GM23338 (cell line): ENCODE data around the gene PHLPP2. TPM values are rescaled to one million over a fixed set of nuclear protein-coding genes. Genes with fewer than 3 reads are reported as not detected.
A peak's percentile ranks its signal among the peaks of the same experiment; 100 is the strongest.

Experiments used
- ATAC-seq: fragments of 200-7000 bp; cut with Tn5 transposase; 3 replicates; pipeline ENCODE4 v1.9.1; 2020
- DNase-seq: peaks from one replicate; pipeline ENCODE4 v3.0.0-alpha.2; 2015; ENCODE audit warnings: low spot score
- H2AFZ ChIP-seq: fragments of 200-600 bp; sonication (generic); 2 replicates; pipeline ENCODE4 v1.8.0; 2016; ENCODE audit warnings: antibody characterized with exemption, mild to moderate bottlenecking, moderate library complexity
- H3F3A ChIP-seq: fragments of 200-600 bp; sonication (generic); replicated peaks from 2 replicates; pipeline ENCODE4 v1.8.0; 2017; ENCODE audit warnings: antibody characterized with exemption, mixed run types, low read depth
- H3K27ac ChIP-seq: fragments of 200-600 bp; sonication (generic); 2 replicates; pipeline ENCODE4 v1.6.1; 2016; ENCODE audit warnings: low read depth
- H3K27me3 ChIP-seq: fragments of 200-600 bp; sonication (generic); 2 replicates; pipeline ENCODE4 v1.8.0; 2016; ENCODE audit warnings: mild to moderate bottlenecking, mixed run types, moderate library complexity; ENCODE audit not compliant: insufficient read depth
- H3K36me3 ChIP-seq: fragments of 200-600 bp; sonication (generic); 2 replicates; pipeline ENCODE4 v1.8.0; 2016; ENCODE audit warnings: mild to moderate bottlenecking; ENCODE audit not compliant: insufficient read depth
- H3K4me1 ChIP-seq: fragments of 200-600 bp; sonication (generic); 2 replicates; pipeline ENCODE4 v1.8.0; 2016; ENCODE audit warnings: mild to moderate bottlenecking, moderate library complexity; ENCODE audit not compliant: insufficient read depth
- H3K4me2 ChIP-seq: fragments of 200-600 bp; sonication (generic); 2 replicates; pipeline ENCODE4 v1.7.1; 2017; ENCODE audit warnings: mixed run types
- H3K4me3 ChIP-seq: fragments of 200-600 bp; sonication (generic); 2 replicates; pipeline ENCODE4 v1.6.1; 2016; ENCODE audit warnings: mixed run types
- H3K79me2 ChIP-seq: fragments of 200-600 bp; sonication (generic); replicated peaks from 2 replicates; pipeline ENCODE4 v1.8.0; 2017; ENCODE audit warnings: mild to moderate bottlenecking; ENCODE audit not compliant: insufficient read depth
- H3K9me2 ChIP-seq: fragments of 200-600 bp; sonication (generic); 2 replicates; pipeline ENCODE4 v1.8.0; 2017; ENCODE audit not compliant: insufficient read depth
- H4K20me1 ChIP-seq: fragments of 200-600 bp; sonication (generic); replicated peaks from 2 replicates; pipeline ENCODE4 v1.8.0; 2017; ENCODE audit warnings: mild to moderate bottlenecking; ENCODE audit not compliant: insufficient read depth
- H3K27ac Mint-ChIP-seq: 2 replicates; pipeline ENCODE4 v1.8.0; 2020; ENCODE audit warnings: inconsistent platforms, mild to moderate bottlenecking, moderate library complexity, mixed read lengths
- H3K27me3 Mint-ChIP-seq: 3 replicates; pipeline ENCODE4 v1.8.0; 2022; ENCODE audit warnings: low read depth, mild to moderate bottlenecking, moderate library complexity, mixed read lengths, inconsistent platforms; ENCODE audit not compliant: insufficient read depth, poor library complexity
- H3K36me3 Mint-ChIP-seq: 3 replicates; pipeline ENCODE4 v1.8.0; 2021; ENCODE audit warnings: low read depth, mild to moderate bottlenecking, inconsistent platforms, moderate library complexity, mixed read lengths
- H3K4me1 Mint-ChIP-seq: 3 replicates; pipeline ENCODE4 v1.8.0; 2020; ENCODE audit warnings: mild to moderate bottlenecking, inconsistent platforms, mixed read lengths
- H3K4me3 Mint-ChIP-seq: 3 replicates; pipeline ENCODE4 v1.8.0; 2021; ENCODE audit warnings: moderate library complexity, mild to moderate bottlenecking, inconsistent platforms, mixed read lengths
- H3K9me3 Mint-ChIP-seq: 3 replicates; pipeline ENCODE4 v1.8.0; 2020; ENCODE audit warnings: moderate library complexity, mild to moderate bottlenecking, inconsistent platforms, mixed read lengths
- CREB1 ChIP-seq: fragments of 250-450 bp; sonication (Bioruptor Pico); IDR thresholded peaks from 2 replicates; pipeline ENCODE4 v1.5.0; 2020; ENCODE audit warnings: low read depth, mild to moderate bottlenecking, moderate library complexity
- CTCF ChIP-seq, 2 experiments: fragments of 200-600 bp in 1 of 2; sonication (generic) in 1 of 2; conservative IDR thresholded peaks; 2 replicates each; pipeline versions ENCODE4 v1.5.1 to v1.6.1; 2016 to 2017; ENCODE audit warnings: antibody characterized with exemption in 2 of 2, low read depth in 2 of 2, mild to moderate bottlenecking in 2 of 2, moderate library complexity in 1 of 2
- EZH2 ChIP-seq: fragments of 200-600 bp; sonication (generic); IDR thresholded peaks from one replicate; pipeline ENCODE4 v1.8.0; 2017; ENCODE audit warnings: antibody characterized with exemption, mild to moderate bottlenecking, low read depth; ENCODE audit not compliant: unreplicated experiment
- EZH2phosphoT487 ChIP-seq: fragments of 200-600 bp; sonication (generic); IDR thresholded peaks from one replicate; pipeline ENCODE4 v1.8.1; 2018; ENCODE audit warnings: antibody characterized with exemption; ENCODE audit not compliant: unreplicated experiment
- JUNB ChIP-seq: IDR thresholded peaks from one replicate; pipeline ENCODE4 v1.6.1; 2016; ENCODE audit warnings: antibody characterized with exemption; ENCODE audit not compliant: unreplicated experiment
- NANOG ChIP-seq: IDR thresholded peaks from 2 replicates; pipeline ENCODE4 v1.6.1; 2016; ENCODE audit warnings: antibody characterized with exemption, borderline replicate concordance
- POLR2AphosphoS5 ChIP-seq: IDR thresholded peaks from 2 replicates; pipeline ENCODE4 v1.6.1; 2016; ENCODE audit warnings: antibody characterized with exemption, low read depth
- REST ChIP-seq: IDR thresholded peaks from one replicate; pipeline ENCODE4 v1.6.1; 2018; ENCODE audit warnings: antibody characterized with exemption; ENCODE audit not compliant: unreplicated experiment
- STAT1 ChIP-seq: IDR thresholded peaks from one replicate; pipeline ENCODE4 v1.6.1; 2016; ENCODE audit warnings: antibody characterized with exemption; ENCODE audit not compliant: unreplicated experiment
- ZNF331 ChIP-seq: fragments of 250-450 bp; sonication (Bioruptor Pico); IDR thresholded peaks from 2 replicates; pipeline ENCODE4 v1.5.0; 2020; ENCODE audit warnings: low read depth, mild to moderate bottlenecking, moderate library complexity
- ZNF462 ChIP-seq: fragments of 250-450 bp; sonication (Bioruptor Pico); IDR thresholded peaks from 2 replicates; pipeline ENCODE4 v1.5.0; 2020; ENCODE audit warnings: mild to moderate bottlenecking, moderate library complexity
- polyA plus RNA-seq: library from polyadenylated mRNA; unstranded; fragments of >200 nt; fragmentation: Nextera tagmentation; extraction: Ambion mirVana; gene quantifications from 2 replicates; pipeline ENCODE4 v1.2.1, GENCODE V29; 2016
- total RNA-seq: library from RNA; depleted of rRNA; stranded (reverse); fragments of >200 nt; shearing (Covaris generic); gene quantifications from 2 replicates; pipeline ENCODE4 v1.2.3, GENCODE V29; 2014

Gene PHLPP2
- total and polyA plus RNA-seq, 2 experiments from 2014 or later: 4.2 to 20.5 TPM

GRCh38 chr16:71637398-71637797 is 87.1 kb downstream of the PHLPP2 start:
- Histone ChIP-seq H3K79me2 (no peaks in the 10 kb centered on the region), H3K36me3 (peaks cover 17% of the 10 kb centered on the region; the same call in 1 of the 2 replicates), H3K27ac (peak overlapping the region; percentile 48; the same call in 1 of the 2 replicates), H3K9me2 (no peaks in the 10 kb centered on the region), H3K4me3 (no peak overlapping the region), H3K4me2 (no peak overlapping the region), H3K4me1 (no peaks in the 10 kb centered on the region), H2AFZ (no peak overlapping the region), H4K20me1 (peaks cover 8% of the 10 kb centered on the region; the same call in 1 of the 2 replicates), H3K27me3 (no peaks in the 10 kb centered on the region), H3F3A (no peaks in the 10 kb centered on the region)
- Mint-ChIP-seq H3K4me3 (no peak overlapping the region), H3K9me3 (no peaks in the 10 kb centered on the region), H3K27me3 (peaks cover 6% of the 10 kb centered on the region), H3K4me1 (peaks cover 23% of the 10 kb centered on the region), H3K27ac (peak overlapping the region; percentile 77), H3K36me3 (peaks cover 34% of the 10 kb centered on the region)
- peak; percentile 96 for TF ChIP-seq ZNF462 (CRISPR knock-in tag)
- no peak for TF ChIP-seq CTCF (conservative IDR thresholded peaks at IDR 0.05; ENCODE audit: low read depth in 2 of 2)
- DNase-seq (peak; percentile 69), ATAC-seq (peak; percentile 89)

DNA sequence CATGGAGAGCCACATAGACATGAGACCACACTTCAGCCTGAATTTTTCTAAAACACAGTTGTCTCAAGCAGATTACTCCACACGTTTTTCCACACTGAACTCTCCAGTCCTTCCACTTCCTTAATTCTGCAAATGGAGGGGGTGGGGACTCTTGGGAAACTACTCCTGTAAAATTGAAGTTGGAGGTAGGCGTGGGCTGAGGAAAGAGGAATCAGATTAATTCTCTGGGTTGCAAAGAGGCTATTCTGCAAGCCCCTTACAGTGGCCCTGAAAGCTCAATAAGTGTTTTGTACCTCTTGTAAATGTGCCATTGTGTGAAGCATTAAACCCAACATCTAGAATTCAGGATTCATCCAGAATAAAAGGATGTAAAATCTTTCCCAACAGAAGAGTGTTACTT is 88.9 kb downstream of the PHLPP2 start:
- Histone ChIP-seq H3K4me2 (no peak overlapping the region), H4K20me1 (peaks cover 8% of the 10 kb centered on the region; the same call in 1 of the 2 replicates), H3F3A (no peaks in the 10 kb centered on the region; the same call in 1 of the 2 replicates), H3K79me2 (peaks cover 4% of the 10 kb centered on the region; the same call in 1 of the 2 replicates), H3K27ac (no peak overlapping the region), H3K4me3 (no peak overlapping the region), H3K27me3 (no peaks in the 10 kb centered on the region), H3K36me3 (peaks cover 24% of the 10 kb centered on the region; the same call in 1 of the 2 replicates), H3K9me2 (no peaks in the 10 kb centered on the region), H2AFZ (no peak overlapping the region), H3K4me1 (no peaks in the 10 kb centered on the region)
- ATAC-seq (no peak), DNase-seq (no peak)
- Mint-ChIP-seq H3K4me1 (peaks cover 23% of the 10 kb centered on the region), H3K9me3 (no peaks in the 10 kb centered on the region), H3K27me3 (peaks cover 6% of the 10 kb centered on the region), H3K36me3 (peaks cover 41% of the 10 kb centered on the region), H3K4me3 (no peak overlapping the region), H3K27ac (no peak overlapping the region; the same call in 1 of the 2 replicates)
- TF ChIP-seq ZNF331 (CRISPR knock-in tag) (no peak), STAT1 (no peak), REST (no peak), POLR2AphosphoS5 (no peak), EZH2 (no peak), NANOG (no peak), JUNB (no peak), CREB1 (CRISPR knock-in tag) (no peak), EZH2phosphoT487 (no peak)
